8988T (cell line): ENCODE results near the gene EML1.

Source experiments
- DNase-seq: peaks from one replicate; pipeline ENCODE4 v3.0.0; 2011

Gene EML1

GRCh38 chr14:99908653-99909250, 115.5 kb downstream of the EML1 start:
- DNase-seq, result no peak

DNA sequence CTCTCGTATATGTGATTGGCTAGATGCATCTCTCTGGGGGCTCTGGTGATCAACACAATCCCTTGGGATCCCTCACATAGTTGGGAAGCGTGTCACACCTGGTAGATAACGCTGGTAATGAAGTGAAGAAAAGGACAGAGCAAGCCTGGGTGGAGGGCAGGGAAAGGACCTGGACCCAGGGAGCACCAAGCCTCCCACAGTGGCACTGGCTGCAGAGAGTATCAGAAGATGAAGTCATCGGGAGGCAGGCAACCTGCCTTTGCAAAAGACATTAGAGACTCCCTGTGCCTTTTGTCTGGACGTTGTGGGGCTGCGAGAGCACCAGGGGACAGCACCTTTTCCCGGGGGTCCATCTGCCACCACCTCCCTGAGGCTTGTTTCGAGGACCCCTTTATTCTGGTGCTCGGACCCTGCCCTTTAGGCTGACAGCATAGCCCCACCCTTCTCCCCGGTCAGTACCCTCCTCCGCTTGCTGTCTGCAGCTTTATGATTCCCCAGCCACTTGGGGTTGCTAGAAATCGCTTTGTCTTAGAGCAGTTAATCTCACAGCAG, 116.4 kb downstream of the EML1 start:
- DNase-seq, result no peak

GRCh38 chr14:99910337-99911309, 117.4 kb downstream of the EML1 start:
- DNase-seq, result no peak

DNA sequence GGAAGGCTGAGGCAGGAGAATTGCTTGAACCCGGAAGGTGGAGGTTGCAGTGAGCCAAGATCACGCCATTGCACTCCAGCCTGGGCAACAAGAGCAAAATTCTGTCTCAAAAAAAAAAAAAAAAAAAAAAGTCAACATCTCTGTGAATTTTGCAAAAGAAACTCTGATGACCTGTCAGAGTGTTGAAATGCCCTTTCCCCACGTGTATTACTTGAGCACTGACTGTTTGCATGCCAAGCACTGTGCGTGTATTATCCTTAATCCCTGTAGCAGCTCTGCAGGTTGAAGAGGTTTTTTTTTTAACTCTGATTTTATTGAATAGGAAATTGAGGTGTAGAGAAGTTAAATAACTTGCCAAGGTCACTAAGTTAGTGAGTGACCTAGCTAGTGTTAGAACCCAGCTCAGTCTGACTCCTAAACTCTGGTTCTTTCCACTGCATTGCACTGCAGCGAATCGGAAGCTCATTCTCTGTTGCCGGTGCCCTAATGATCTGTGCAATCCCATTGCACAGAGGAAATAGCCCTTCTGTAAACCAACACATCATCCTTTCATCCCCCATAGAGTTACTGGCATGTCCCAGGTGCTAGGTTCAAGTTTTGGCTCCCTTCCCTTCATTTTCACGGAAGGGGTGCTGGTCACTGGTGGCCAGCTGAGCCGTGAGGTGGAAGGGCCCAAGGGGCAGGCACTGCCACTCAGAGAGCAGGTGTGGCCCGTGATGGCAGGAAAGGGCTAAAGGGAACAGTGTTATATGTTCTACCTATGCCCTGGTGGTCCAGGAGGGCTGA, 122.3 kb downstream of the EML1 start:
- no peak for DNase-seq

- DNase-seq, result no peak
These were observed 122.8 kb downstream of the EML1 start for GRCh38 chr14:99916091-99916383.

- no peak for DNase-seq
These were observed 125.6 kb downstream of the EML1 start for GRCh38 chr14:99918781-99919180.

- DNase-seq, result no peak
These were observed 128.2 kb downstream of the EML1 start for GRCh38 chr14:99921425-99921824.

- no peak for DNase-seq
These were observed 131.2 kb downstream of the EML1 start for GRCh38 chr14:99924379-99924778.

DNA sequence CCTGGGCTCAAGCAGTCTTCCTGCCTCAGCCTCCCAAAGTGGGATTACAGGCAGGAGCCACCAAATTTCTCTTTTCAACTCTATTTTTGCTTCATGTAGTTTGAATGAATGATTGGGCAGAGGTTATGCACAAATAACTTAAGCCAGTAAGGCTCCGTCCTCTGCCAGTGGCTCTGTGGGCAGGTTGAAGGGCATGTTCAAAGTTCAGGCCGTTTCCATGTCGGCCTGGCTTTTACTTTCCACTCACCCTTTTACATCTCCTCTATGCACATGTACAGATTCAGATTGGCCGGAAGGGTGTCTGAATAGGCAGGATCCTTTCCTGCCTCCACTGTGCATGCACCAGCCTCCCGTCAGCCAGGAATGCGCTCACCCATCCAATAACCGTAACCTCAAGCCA, 132.3 kb downstream of the EML1 start:
- DNase-seq, result no peak

GRCh38 chr14:99928963-99929362, 135.8 kb downstream of the EML1 start:
- no peak for DNase-seq

GRCh38 chr14:99929601-99930000, 136.4 kb downstream of the EML1 start:
- no peak for DNase-seq

DNA sequence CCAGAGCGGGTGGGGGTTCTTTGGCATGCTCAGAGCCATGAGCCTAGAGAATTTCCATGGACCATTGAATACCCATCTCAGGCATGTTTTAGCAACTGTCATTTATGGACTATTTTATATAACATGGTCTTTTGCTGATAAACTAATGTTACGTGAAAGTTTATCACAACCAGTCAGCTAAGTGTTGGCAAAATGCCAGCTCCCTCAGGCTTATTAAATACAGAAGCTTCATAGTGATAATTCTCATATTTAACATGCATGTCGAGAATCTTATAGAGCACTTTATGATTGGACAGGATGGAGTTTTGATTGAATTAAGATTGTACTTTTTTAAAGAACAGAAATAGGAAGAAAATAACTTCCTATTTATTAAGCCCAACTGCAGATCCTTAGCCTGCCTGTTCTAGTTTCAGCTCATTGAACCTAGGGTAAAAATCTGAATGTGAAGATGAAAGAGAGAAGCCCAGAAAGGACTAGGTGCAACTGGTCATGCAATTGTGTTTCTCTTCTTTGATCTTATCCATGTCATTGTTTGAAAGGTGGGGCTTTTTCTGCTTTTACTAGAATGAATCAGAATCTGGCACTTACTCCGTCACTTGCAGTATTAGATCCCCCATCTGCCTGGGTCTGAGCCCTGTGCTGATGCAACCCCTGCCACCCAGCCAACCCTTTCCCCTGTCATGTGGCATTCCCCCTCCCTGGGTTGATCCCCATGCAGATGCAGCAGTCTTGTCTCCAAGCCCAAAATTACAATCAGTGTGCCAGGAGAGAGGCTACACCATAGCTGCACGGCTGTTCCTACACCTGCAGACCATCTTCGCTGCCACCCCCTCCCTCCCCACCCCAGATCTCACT, 137.4 kb downstream of the EML1 start:
- DNase-seq, result no peak

DNA sequence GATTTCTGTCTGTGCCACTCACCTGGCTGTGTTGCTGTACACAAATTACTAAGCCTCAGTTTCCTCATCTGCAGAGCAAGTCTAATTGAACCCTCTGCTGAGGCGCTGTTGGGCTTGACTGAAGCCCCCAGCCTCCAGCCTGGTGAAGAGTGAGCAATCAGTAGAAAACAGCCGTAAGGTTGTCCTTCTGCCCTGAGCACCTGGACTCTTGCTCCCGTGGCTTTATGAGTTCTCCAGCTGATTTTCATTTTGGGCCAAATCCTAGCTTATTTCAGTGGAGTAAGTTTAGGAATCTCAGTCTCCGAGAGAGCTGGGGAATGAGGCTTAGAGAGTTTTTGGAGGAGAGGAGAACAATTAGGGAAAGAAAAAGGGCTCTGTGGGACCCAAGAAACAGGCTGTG, 138.1 kb downstream of the EML1 start:
- DNase-seq, result no peak

GRCh38 chr14:99936056-99936455, 142.8 kb downstream of the EML1 start:
- DNase-seq, result peak; percentile 47

DNA sequence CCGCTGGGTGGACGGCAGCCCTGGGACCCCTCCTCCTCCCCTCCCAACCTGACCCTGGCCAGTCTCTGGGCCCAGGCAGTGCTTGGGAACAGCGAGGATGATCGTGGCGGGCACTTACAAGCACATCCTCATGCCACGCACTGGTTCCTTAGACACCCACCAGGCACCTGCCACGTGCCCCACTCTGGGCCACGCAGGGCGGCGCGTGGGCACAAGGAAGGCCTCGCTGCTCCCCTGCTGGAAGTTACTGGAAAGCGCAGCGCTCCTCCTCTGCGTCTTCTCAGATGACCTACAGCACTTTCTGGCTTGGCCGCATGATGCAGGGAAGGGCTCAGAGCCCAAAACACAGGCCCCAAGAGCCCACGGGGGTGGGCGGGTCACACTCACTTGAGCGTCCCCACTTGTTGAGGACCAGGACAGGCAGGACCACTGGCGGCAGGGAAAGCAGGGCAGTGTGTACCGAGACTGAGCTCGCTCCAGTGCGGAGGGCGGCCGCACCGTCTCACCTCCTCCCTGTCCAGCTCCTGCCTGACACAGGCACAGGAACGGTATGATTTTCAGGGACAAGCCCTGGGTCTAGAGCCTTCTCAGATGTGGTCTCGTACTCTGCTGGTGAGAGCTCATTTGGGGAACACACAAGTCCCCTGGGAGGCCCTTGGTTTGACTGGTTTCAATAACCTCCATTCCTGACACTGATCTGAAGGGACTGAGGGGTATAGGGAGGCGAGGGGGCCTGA, 143.7 kb downstream of the EML1 start:
- DNase-seq, result no peak

- DNase-seq, result no peak
These were observed 144.4 kb downstream of the EML1 start for GRCh38 chr14:99937475-99938244.

GRCh38 chr14:99938376-99938775, 145.2 kb downstream of the EML1 start:
- DNase-seq, result no peak

DNA sequence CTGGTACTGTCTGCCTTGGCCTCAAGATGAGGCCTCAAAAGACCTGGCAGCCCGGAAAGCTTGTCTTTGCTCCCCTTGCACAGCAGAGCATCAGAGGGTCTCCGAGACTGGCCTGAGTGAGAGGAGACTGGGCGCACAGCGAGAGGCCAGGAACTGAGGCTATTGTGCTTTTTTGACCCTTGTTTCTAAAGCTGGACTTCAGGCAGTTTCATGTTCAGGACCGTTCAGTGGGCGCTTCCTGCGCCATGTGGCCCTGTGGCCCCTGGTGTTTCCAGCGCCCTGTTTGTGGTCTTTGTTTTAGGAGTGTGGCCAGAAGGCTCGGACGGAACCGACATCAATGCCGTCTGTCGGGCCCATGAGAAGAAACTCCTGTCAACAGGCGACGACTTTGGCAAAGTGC, 145.7 kb downstream of the EML1 start:
- DNase-seq, result no peak

DNA sequence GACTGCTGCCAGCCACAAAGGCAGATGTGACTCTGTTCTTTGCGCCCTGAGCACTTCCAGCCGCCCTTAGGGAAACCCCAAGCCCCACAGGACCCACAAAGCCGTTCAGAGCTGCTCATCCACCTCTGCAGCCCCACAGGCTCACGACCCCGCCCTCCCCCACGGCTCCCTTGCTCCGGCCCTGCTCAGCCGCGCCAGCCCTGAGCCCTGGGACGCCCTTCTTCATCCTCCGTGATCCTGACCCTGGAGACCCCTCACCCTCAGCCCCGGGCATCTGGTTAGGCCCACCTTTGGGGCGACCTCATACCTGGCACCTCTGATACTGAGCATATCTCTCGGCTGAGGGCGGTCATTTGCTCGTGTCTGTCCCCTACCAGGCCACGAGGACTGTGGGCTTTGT, 146.2 kb downstream of the EML1 start:
- DNase-seq, result no peak

DNA sequence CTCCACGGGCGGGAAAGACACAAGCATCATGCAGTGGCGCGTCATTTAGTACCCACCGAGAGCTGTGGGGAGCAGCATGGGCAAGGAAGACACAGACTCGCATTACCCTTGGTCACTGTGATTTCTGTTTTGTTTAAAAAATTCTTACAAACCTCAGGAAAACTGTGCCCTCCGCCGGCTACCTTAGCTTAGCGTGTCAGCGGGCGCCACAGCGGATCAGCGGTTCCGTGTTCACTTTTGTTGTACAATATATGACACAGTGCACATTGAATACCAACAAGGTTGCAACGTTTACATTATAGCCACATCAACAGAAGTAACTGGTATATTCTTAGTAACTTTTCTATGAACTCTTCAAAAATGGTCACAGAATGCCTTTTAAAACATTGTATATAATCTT, 146.9 kb downstream of the EML1 start:
- DNase-seq, result no peak

DNA sequence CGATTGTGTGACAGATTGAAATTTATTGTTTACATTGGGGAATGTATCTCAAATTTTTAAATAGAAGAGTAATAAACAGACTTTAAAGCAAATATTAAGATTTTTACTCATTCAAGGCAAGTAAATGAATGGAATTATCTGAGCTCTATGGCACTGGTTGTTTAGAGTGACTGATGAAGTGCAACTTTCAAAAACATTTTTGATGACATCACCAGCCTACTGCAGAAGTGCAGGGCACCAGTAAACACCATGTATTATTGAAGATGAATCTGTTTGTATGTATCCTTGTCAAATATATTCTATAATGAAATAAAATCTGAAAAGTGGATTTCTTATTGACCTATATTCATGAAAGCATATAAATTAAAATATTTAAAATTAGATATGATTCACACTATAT, 148.0 kb downstream of the EML1 start:
- DNase-seq, result no peak
